COLO829 (cell line): ENCODE measurements around the gene SMG5.
"Not testable (repeated sequence)": the region's sequence is repeated elsewhere in the genome, so short reads cannot be mapped to it uniquely, and the experiment has no call there.

Experiments used
- DNase-seq: peaks from one replicate; pipeline ENCODE4 v3.0.0; 2012; ENCODE audit warnings: low spot score

The SMG5 gene

DNA sequence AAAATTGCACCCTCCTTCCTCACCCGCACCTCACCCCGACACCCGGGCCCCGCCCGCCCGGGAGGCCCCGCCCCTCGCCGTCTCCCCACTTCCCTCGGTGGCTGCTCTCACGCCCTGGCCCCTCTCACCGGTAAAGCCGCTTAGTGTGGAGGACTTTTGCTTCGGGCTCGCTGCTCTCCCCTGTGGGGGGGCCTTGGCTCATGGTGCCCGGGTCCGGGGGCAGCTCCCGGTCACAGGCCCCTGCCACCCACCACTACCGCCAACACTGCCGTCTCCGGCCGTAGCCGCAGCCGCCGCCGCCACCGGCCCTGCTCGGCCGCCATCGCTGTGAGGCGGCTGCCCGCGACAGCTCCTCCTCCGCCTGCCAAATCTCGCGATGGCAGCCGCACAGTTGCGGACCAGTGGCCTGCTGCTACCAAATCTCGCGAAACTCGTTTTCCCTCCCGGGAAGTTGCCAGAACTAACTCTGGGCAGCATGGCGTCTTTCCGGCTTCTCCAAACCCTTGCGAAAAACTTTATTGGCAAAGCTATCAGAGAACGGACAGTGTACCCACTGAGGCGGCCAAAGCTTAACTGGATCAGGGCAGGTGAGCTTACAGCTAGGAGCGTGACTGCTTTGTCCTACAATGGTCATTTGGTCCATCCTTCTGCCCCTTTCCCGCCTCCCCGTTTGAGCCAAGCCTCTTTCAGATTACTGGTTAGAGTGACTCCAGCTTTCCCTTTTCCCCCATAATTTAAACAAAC, at the start of gene SMG5:
Gene SMG5 (minus strand): TSS at position 347 of the 744 bp plus-strand sequence. CDS start 145 bp downstream, at position 202.
- DNase-seq: peak; percentile 96

DNA sequence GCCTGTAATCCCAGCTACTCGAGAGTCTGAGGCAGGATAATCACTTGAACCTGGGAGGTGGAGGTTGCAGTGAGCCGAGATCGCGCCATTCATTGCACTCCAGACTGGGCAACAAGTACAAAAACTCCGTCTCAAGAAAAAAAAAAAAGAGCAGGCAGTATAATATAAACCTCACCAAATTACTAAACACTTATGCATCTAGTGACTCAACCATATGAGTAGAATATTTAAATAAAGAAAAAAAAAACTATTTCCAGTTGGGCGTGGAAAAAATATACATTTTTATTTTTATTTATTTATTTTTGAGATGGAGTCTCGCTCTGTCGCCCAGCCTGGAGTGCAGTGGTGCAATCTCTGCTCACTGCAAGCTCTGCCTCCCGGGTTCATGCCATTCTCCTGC, 40.6 kb upstream of the SMG5 start:
- not testable (repeated sequence) for DNase-seq

DNA sequence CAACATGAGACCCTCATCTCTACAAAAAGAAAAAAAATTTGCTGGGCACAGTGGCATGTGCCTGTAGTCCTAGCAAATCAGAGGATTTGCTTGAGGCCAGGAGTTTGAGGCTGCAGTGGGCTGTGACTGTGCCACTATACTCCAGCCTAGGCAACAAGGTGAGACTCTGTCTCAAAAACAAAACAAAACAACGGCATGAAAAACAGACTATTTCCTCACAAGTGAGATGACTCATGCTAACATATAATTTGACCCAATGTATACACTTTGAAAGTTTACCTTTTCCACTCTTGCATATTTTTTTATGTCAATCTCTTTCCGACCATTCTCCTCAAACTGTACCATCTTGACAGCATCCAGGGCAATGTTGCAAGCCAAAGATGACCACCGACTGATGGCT, 37.9 kb upstream of the SMG5 start:
- DNase-seq: no peak

DNA sequence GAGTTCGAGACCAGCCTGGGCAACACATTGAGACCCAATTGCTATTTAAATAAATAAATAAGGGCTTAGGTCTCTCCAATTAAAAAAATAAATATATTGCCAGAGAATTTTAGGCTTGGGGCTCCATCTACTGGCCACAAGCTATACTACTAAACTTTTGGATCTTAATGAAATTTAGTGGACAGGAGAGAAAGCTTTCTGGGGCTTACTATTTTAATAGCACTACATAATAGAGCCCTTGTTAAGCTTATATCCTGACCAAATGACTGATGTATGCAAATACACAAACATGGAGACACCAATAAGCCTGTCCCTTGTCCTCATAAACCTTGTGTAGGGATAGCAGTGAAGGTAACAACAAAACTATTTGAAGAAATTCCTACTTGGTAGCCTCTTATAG, 37.0 kb upstream of the SMG5 start:
- peak; percentile 82 for DNase-seq

GRCh38 chr1:156316909-156317308, 34.3 kb upstream of the SMG5 start:
- no peak for DNase-seq

DNA sequence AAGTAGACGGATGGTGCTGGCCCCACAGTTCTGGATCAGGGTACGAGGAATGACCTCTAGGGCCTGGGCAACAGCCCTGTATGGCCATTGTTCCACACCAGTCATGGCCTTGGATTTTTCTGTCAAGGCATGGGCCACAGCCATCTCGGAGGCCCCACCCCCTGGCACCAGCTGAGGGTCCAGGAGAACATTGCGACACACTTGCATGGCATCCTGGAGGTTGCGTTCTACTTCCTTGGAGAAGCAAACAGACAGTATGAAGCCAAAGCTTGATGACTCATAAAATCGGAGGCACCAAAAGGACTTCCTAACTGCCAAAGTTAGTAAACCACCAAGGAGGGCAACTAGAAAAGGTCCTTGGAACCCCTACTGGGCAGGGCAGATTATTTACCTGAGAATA, 28.3 kb upstream of the SMG5 start:
- no peak for DNase-seq

DNA sequence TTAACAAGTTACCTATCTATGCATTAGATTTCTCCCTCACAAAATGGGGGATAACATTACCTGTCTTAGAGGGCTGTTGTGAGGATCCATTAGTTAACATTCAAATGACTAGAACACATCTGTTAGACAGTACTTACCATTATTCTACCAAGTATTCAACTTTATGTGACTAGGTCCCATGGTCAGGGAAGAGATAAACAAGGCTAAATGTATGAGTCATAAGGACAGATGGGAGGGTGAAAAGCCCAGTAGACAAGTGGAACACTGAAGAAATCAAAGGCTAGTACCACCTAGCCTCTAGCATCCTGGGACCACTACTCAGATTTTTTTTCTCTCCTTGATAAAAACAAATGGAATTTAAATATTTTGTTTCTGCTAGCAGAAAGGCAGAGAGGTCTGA, 25.5 kb upstream of the SMG5 start:
- DNase-seq: peak; percentile 79

- no peak for DNase-seq
These were observed 22.6 kb upstream of the SMG5 start for GRCh38 chr1:156305215-156305614.

GRCh38 chr1:156303241-156303640, 20.6 kb upstream of the SMG5 start:
- DNase-seq: no peak

GRCh38 chr1:156298852-156299357, 16.3 kb upstream of the SMG5 start, which contains the start of gene VHLL:
Gene VHLL, minus strand, starts transcription at chr1:156299307. Its CDS starts 118 bp downstream, at chr1:156299189.
- no peak for DNase-seq

GRCh38 chr1:156295391-156295947, 12.8 kb upstream of the SMG5 start, which contains the start of gene GLMP:
Gene GLMP, minus strand, starts transcription at chr1:156295679. Its CDS starts 34 bp downstream, at chr1:156295645.
- DNase-seq: peak; percentile 78

DNA sequence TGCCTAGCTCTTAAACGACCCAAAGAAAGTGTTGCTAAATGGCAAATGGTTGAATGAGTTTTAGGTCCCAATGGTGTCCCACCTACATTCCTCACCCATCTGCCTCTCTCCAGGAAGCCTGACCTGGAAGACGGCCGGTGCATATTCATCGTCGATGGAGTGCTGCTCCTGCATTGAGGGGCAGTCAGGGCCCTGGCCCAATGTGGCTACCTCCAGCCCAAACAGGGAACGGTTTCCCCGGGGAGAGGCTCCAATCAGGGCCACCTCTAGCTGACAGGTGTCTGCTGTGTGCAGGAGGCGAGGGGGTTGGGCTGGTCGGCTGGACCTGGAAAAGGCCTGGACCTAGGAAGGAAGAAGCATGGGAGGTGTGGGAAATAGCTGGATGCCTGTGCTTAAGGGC, 11.3 kb upstream of the SMG5 start:
- no peak for DNase-seq

DNA sequence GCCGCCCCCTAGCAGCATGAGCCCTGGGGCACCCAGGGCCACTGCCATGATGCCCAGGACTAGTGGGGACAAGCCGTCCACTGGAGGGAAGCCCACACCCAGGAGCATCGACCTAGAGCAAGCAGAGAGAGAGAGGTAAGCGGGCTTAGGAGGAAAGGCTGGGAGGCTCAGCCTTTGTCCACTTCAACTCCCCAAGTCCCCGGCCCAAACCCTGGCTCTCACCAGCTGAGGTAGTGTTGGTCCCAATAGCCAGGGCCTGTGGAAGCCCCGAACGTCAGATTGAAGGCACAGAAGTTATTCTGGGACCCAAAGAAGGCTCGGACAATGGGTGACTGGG, 10.4 kb upstream of the SMG5 start:
- DNase-seq: no peak

DNA sequence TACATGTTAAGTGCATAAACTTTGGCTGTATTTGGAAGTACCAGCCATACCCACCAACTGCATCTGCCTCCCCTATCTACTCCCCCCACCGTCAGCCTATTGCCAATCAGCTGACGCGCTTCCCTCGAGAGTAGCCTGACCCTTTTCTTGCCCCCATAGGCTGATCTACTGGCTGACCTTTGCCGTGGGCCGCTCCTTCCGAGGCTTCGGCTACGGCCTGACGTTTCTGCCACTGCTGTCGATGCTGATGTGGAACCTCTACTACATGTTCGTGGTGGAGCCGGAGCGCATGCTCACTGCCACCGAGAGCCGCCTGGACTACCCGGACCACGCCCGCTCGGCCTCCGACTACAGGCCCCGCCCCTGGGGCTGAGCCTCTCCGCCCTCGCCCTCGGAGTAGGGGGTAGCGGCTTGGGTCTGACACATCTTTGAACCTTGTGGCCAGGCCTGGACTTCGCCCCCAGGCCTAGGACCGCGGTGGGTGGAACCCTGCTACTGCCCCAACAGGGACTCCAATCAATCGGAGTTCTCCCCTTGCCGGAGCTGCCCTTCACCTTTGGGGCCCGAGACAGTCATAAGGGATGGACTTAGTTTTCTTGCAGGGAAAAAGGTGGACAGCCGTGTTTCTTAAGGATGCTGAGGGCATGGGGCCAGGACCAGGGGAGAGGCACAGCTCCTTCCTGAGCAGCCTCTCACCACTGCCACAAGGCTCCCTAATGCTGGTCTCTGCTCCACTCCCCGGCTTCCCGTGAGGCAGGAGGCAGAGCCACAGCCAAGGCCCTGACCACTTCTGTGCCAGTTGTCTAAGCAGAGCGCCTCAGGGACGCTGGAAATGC, 8.8 kb upstream of the SMG5 start:
- DNase-seq: peak; percentile 91

GRCh38 chr1:156289857-156290256, 7.2 kb upstream of the SMG5 start:
- no peak for DNase-seq

- no peak for DNase-seq
These were observed 3.4 kb upstream of the SMG5 start for GRCh38 chr1:156286061-156286460.

GRCh38 chr1:156285437-156285836, 2.8 kb upstream of the SMG5 start:
- DNase-seq: no peak

GRCh38 chr1:156284757-156285156, 2.1 kb upstream of the SMG5 start:
- no peak for DNase-seq

- no peak for DNase-seq
These were observed 1.5 kb upstream of the SMG5 start, which contains the start of gene TMEM79 for GRCh38 chr1:156284112-156284511. Gene TMEM79, plus strand, starts transcription at chr1:156284325. Its CDS starts 902 bp downstream, at chr1:156285227.

- DNase-seq: no peak
These were observed 896 bp upstream of the SMG5 start for GRCh38 chr1:156283521-156283920.

GRCh38 chr1:156281693-156282478, 739 bp downstream of the SMG5 start:
- DNase-seq: peak; percentile 68

GRCh38 chr1:156281281-156281680, 1.3 kb downstream of the SMG5 start:
- DNase-seq: no peak
